SK-N-SH (cell line): ENCODE data around the gene KIAA0040. TPM values are rescaled to one million over a fixed set of nuclear protein-coding genes. Genes with fewer than 3 reads are reported as not detected.

Experiments used
- CTCF ChIA-PET: fragments of 300-600, 350-600 bp; formaldehyde crosslinking; extraction: SDS; loops from one replicate; lab custom pipeline; 2021; lab: Yijun Ruan, JAX
- POLR2A ChIA-PET: fragments of 350-600 bp; sonication (Branson Sonifier 250); formaldehyde crosslinking; extraction: SDS; loops from one replicate; lab custom pipeline; 2020; ENCODE audit warnings: antibody characterized with exemption, inconsistent platforms; lab: Yijun Ruan, JAX
- DNase-seq: peaks from one replicate; pipeline ENCODE4 v3.0.0; 2012
- H2AFZ ChIP-seq: fragments of 200-600 bp; sonication (generic); 2 replicates; pipeline ENCODE4 v1.8.1; 2016; ENCODE audit warnings: antibody characterized with exemption, mild to moderate bottlenecking, low read depth
- H3F3A ChIP-seq: fragments of 200-600 bp; sonication (generic); replicated peaks from 2 replicates; pipeline ENCODE3; 2016; ENCODE audit warnings: antibody characterized with exemption, mild to moderate bottlenecking; ENCODE audit not compliant: insufficient read depth
- H3K27ac ChIP-seq, 2 experiments: fragments of 200-500 bp in 1 of 2; fragments of 200-600 bp in 1 of 2; sonication (Bioruptor generic) in 1 of 2; sonication (generic), shearing (Covaris generic) in 1 of 2; 2 replicates each; pipeline versions ENCODE4 v1.5.1 to v1.6.1; 2014 to 2016; ENCODE audit warnings: low read depth in 2 of 2, inconsistent platforms in 1 of 2, low read length in 1 of 2, mild to moderate bottlenecking in 1 of 2, mixed read lengths in 1 of 2
- H3K27me3 ChIP-seq: fragments of 200-600 bp; sonication (generic), shearing (Covaris generic); 2 replicates; pipeline ENCODE4 v1.6.1; 2016; ENCODE audit warnings: mixed run types; ENCODE audit not compliant: insufficient read depth
- H3K36me3 ChIP-seq, 2 experiments: fragments of 200-500 bp in 1 of 2; fragments of 200-600 bp in 1 of 2; sonication (Bioruptor generic) in 1 of 2; sonication (generic) in 1 of 2; replicated peaks in 1 of 2; 2 replicates each; pipeline versions ENCODE3 to v1.5.1; 2014 to 2016; ENCODE audit warnings: low read length in 1 of 2, mild to moderate bottlenecking in 1 of 2; ENCODE audit not compliant: insufficient read depth in 2 of 2, control insufficient read depth in 1 of 2
- H3K4me1 ChIP-seq, 2 experiments: fragments of 200-500 bp in 1 of 2; fragments of 200-600 bp in 1 of 2; sonication (Bioruptor generic) in 1 of 2; sonication (generic), shearing (Covaris generic) in 1 of 2; 2 replicates each; pipeline versions ENCODE4 v1.5.1 to v1.6.1; 2014 to 2016; ENCODE audit warnings: low read depth in 1 of 2, low read length in 1 of 2, mixed run types in 1 of 2; ENCODE audit not compliant: insufficient read depth in 2 of 2, control insufficient read depth in 1 of 2
- H3K4me2 ChIP-seq: fragments of 200-600 bp; sonication (generic), shearing (Covaris generic); 2 replicates; pipeline ENCODE4 v1.6.1; 2017; ENCODE audit warnings: mixed run types
- H3K4me3 ChIP-seq, 2 experiments: fragments of 200-500 bp in 1 of 2; fragments of 200-600 bp in 1 of 2; sonication (Bioruptor generic) in 1 of 2; sonication (generic), shearing (Covaris generic) in 1 of 2; 2 replicates each; pipeline versions ENCODE4 v1.5.1 to v1.8.1; 2014 to 2016; ENCODE audit warnings: low read depth in 2 of 2, inconsistent platforms in 1 of 2, low read length in 1 of 2, mild to moderate bottlenecking in 1 of 2, mixed read lengths in 1 of 2, moderate library complexity in 1 of 2
- H3K79me2 ChIP-seq: fragments of 200-600 bp; sonication (generic); 2 replicates; pipeline ENCODE4 v1.8.1; 2017; ENCODE audit warnings: mild to moderate bottlenecking; ENCODE audit not compliant: insufficient read depth
- H3K9ac ChIP-seq: fragments of 200-600 bp; sonication (generic); 2 replicates; pipeline ENCODE4 v1.6.1; 2017; ENCODE audit warnings: mixed run types
- H3K9me2 ChIP-seq: fragments of 200-600 bp; sonication (generic); 2 replicates; pipeline ENCODE4 v1.6.1; 2017; ENCODE audit warnings: mixed run types
- H3K9me3 ChIP-seq: fragments of 200-600 bp; sonication (generic); 2 replicates; pipeline ENCODE4 v1.6.1; 2017; ENCODE audit warnings: mixed run types, mild to moderate bottlenecking, moderate library complexity
- H4K20me1 ChIP-seq: fragments of 200-600 bp; sonication (generic); 2 replicates; pipeline ENCODE4 v1.6.1; 2017; ENCODE audit warnings: mild to moderate bottlenecking, mixed run types; ENCODE audit not compliant: insufficient read depth
- ELF1 ChIP-seq: IDR thresholded peaks from 2 replicates; pipeline ENCODE4 v1.4.0; 2012
- EP300 ChIP-seq, 2 experiments: IDR thresholded peaks; 2 replicates each; pipeline versions ENCODE4 v1.4.0 to v1.6.1; 2012; ENCODE audit warnings: borderline replicate concordance in 1 of 2, low read depth in 1 of 2, low read length in 1 of 2
- EZH2phosphoT487 ChIP-seq: fragments of 200-600 bp; sonication (generic); IDR thresholded peaks from 2 replicates; pipeline ENCODE4 v1.6.1; 2017; ENCODE audit warnings: low read depth, mixed run types, mild to moderate bottlenecking, antibody characterized with exemption, moderate library complexity, borderline replicate concordance
- FOSL2 ChIP-seq: IDR thresholded peaks from 2 replicates; pipeline ENCODE4 v1.4.0; 2012; ENCODE audit warnings: low read depth, mild to moderate bottlenecking, moderate library complexity, borderline replicate concordance
- FOXJ3 ChIP-seq: sonication (generic); formaldehyde crosslinking; IDR thresholded peaks from 2 replicates; pipeline ENCODE4 v1.5.1; 2020; ENCODE audit warnings: mild to moderate bottlenecking, missing genetic modification reagents
- JUND ChIP-seq: IDR thresholded peaks from 2 replicates; pipeline ENCODE4 v1.4.0; 2012
- MXI1 ChIP-seq: IDR thresholded peaks from 2 replicates; pipeline ENCODE4 v1.6.1; 2012; ENCODE audit warnings: mild to moderate bottlenecking, low read depth, low read length, improper control_type of control experiment
- NRF1 ChIP-seq: IDR thresholded peaks from 2 replicates; pipeline ENCODE4 v1.6.1; 2012; ENCODE audit warnings: low read depth, mild to moderate bottlenecking, low read length
- POLR2AphosphoS5 ChIP-seq: IDR thresholded peaks from 2 replicates; pipeline ENCODE4 v1.6.1; 2012; ENCODE audit warnings: low read depth, low read length
- RCOR1 ChIP-seq: fragments of 150-350 bp; IDR thresholded peaks from 2 replicates; pipeline ENCODE4 v1.6.1; 2017; ENCODE audit warnings: antibody characterized with exemption, low read length
- RXRA ChIP-seq: IDR thresholded peaks from 2 replicates; pipeline ENCODE4 v1.4.0; 2012; ENCODE audit warnings: low read depth, mild to moderate bottlenecking, borderline replicate concordance
- TAF1 ChIP-seq: IDR thresholded peaks from 2 replicates; pipeline ENCODE4 v1.6.1; 2012; ENCODE audit warnings: low read depth, mild to moderate bottlenecking, low read length, moderate library complexity, borderline replicate concordance
- YY1 ChIP-seq: IDR thresholded peaks from 2 replicates; pipeline ENCODE4 v1.4.0; 2012; ENCODE audit warnings: low read depth, mild to moderate bottlenecking
- WGBS: methylation state at CpG from one replicate; pipeline ENCODE4 v1.1.6; 2017; ENCODE audit warnings: low lambda C conversion rate; 5-methylcytosine and 5-hydroxymethylcytosine counted together
- polyA plus RNA-seq, 3 experiments: library from polyadenylated mRNA; depleted of rRNA; stranded (reverse); fragments of >200 nt; gene quantifications; 2 replicates each; pipeline ENCODE4 v1.2.3, GENCODE V29; 2012
- TF ChIP-seq, protein P1 (sequence below): IDR thresholded peaks from 2 replicates; pipeline ENCODE4 v1.4.0; 2012; ENCODE audit warnings: low read depth, borderline replicate concordance
- TF ChIP-seq, protein P2 (sequence below): IDR thresholded peaks from 2 replicates; pipeline ENCODE4 v1.4.0; 2012; ENCODE audit warnings: low read depth, borderline replicate concordance
- TF ChIP-seq, protein P3 (sequence below): IDR thresholded peaks from 2 replicates; pipeline ENCODE4; 2012
- TF ChIP-seq, protein P4 (sequence below): fragments of 150-350 bp; IDR thresholded peaks from 2 replicates; pipeline ENCODE4 v1.6.1; 2016; ENCODE audit warnings: mild to moderate bottlenecking, low read depth, low read length
- TF ChIP-seq, protein P5 (sequence below): fragments of 150-350 bp; IDR thresholded peaks from 2 replicates; pipeline ENCODE4 v1.6.1; 2017; ENCODE audit warnings: antibody characterized with exemption, low read length, low read depth, borderline replicate concordance

The KIAA0040 gene
- polyA plus RNA-seq, 1 of the 3 experiments (the other 2 are of a cell fraction) = 0.08 TPM

DNA sequence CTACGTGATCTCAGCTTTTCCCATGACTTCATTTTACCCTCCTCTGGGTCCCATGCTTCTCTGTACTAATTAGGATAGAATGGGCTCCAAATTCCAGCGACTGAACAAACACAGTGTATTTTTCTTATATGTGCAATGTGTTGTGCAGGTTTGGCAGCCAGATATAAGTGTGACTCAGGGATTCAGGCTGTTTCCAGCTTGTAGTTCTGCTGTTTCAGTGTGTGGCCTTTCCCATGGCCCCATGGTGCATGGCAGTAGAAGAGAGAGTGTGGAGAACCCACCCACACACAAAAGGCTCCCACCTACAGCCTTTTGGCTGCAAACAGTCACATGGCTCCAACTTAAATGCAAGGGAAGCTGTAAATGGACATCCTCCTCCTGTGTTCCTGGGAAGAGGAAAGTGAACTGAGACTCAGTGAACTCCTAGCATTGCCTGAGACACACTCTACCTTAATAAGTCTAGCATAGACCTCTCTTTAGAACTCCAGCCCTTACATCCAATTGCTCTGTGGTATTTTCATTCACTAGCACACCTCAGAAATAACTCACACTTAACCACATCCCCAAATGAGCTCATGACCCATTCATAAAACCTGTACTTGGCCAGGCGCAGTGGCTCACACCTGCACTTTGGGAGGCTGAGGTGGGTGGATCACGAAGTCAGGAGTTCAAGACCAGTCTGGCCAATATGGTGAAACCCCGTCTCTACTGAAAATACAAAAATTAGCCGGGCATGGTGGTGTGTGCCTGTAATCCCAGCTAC is 58.7 kb downstream of the KIAA0040 start:
- CTCF ChIA-PET = interaction anchor here (1.1 to 10.0 kb wide), 6 partner anchors 8 to 185 kb away, joined by 3 to 54 read pairs (median 20); no protein-coding TSS in a partner anchor
- DNase-seq = no peak
- H3K27ac ChIP-seq = no peak overlapping the region

More for the DNA sequence above, 58.7 kb downstream of the KIAA0040 start:
- Histone ChIP-seq H3K9ac (no peak overlapping the region), H3K36me3 (no peaks in the 10 kb centered on the region), H2AFZ (no peak overlapping the region), H3K4me1 (peaks cover 0 to 10% of the 10 kb centered on the region in 2 experiments; a peak in 1 of 4 replicates), H3K9me3 (no peaks in the 10 kb centered on the region), H3K4me2 (no peak overlapping the region)
- 32% methylated on average over 5 of the region's 6 CpGs for WGBS
- POLR2A ChIA-PET = no interaction called here
- TF ChIP-seq JUND (no peak), EP300 (IDR thresholded peaks at IDR 0.05; ENCODE audit: borderline replicate concordance in 1 of 2, low read depth in 1 of 2, low read length in 1 of 2) (no peak), MXI1 (no peak), NRF1 (no peak), EZH2phosphoT487 (no peak), RXRA (no peak), FOSL2 (no peak), RCOR1 (no peak), FOXJ3 (CRISPR knock-in tag) (no peak), YY1 (no peak), ELF1 (no peak), POLR2AphosphoS5 (no peak), TAF1 (no peak)
- TF ChIP-seq, protein P1, sequence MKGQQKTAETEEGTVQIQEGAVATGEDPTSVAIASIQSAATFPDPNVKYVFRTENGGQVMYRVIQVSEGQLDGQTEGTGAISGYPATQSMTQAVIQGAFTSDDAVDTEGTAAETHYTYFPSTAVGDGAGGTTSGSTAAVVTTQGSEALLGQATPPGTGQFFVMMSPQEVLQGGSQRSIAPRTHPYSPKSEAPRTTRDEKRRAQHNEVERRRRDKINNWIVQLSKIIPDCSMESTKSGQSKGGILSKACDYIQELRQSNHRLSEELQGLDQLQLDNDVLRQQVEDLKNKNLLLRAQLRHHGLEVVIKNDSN = no peak
- TF ChIP-seq, protein P2, sequence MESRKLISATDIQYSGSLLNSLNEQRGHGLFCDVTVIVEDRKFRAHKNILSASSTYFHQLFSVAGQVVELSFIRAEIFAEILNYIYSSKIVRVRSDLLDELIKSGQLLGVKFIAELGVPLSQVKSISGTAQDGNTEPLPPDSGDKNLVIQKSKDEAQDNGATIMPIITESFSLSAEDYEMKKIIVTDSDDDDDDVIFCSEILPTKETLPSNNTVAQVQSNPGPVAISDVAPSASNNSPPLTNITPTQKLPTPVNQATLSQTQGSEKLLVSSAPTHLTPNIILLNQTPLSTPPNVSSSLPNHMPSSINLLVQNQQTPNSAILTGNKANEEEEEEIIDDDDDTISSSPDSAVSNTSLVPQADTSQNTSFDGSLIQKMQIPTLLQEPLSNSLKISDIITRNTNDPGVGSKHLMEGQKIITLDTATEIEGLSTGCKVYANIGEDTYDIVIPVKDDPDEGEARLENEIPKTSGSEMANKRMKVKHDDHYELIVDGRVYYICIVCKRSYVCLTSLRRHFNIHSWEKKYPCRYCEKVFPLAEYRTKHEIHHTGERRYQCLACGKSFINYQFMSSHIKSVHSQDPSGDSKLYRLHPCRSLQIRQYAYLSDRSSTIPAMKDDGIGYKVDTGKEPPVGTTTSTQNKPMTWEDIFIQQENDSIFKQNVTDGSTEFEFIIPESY = no peak
- TF ChIP-seq, protein P3, sequence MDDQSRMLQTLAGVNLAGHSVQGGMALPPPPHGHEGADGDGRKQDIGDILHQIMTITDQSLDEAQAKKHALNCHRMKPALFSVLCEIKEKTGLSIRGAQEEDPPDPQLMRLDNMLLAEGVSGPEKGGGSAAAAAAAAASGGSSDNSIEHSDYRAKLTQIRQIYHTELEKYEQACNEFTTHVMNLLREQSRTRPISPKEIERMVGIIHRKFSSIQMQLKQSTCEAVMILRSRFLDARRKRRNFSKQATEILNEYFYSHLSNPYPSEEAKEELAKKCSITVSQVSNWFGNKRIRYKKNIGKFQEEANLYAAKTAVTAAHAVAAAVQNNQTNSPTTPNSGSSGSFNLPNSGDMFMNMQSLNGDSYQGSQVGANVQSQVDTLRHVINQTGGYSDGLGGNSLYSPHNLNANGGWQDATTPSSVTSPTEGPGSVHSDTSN = no peak
- TF ChIP-seq, protein P4, sequence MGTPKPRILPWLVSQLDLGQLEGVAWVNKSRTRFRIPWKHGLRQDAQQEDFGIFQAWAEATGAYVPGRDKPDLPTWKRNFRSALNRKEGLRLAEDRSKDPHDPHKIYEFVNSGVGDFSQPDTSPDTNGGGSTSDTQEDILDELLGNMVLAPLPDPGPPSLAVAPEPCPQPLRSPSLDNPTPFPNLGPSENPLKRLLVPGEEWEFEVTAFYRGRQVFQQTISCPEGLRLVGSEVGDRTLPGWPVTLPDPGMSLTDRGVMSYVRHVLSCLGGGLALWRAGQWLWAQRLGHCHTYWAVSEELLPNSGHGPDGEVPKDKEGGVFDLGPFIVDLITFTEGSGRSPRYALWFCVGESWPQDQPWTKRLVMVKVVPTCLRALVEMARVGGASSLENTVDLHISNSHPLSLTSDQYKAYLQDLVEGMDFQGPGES = no peak
- TF ChIP-seq, protein P5, sequence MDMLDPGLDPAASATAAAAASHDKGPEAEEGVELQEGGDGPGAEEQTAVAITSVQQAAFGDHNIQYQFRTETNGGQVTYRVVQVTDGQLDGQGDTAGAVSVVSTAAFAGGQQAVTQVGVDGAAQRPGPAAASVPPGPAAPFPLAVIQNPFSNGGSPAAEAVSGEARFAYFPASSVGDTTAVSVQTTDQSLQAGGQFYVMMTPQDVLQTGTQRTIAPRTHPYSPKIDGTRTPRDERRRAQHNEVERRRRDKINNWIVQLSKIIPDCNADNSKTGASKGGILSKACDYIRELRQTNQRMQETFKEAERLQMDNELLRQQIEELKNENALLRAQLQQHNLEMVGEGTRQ = no peak
- TF ChIP-seq, all 33 proteins: peak for 0
- no peaks in the 10 kb centered on the region for H3K27me3 ChIP-seq
- no peaks in the 10 kb centered on the region for H3K9me2 ChIP-seq
- no peaks in the 10 kb centered on the region for H3K79me2 ChIP-seq
- H4K20me1 ChIP-seq = no peaks in the 10 kb centered on the region
- H3K4me3 ChIP-seq = no peak overlapping the region
- H3F3A ChIP-seq = no peaks in the 10 kb centered on the region
